GM12801 (cell line): ENCODE results near the gene PNPO.

Source experiments
- CTCF ChIP-seq: IDR thresholded peaks from one replicate; pipeline ENCODE4 v1.5.1; 2011; ENCODE audit warnings: control low read depth; ENCODE audit not compliant: insufficient read length; ENCODE audit errors: extremely low read depth

PNPO gene

GRCh38 chr17:47983492-47984223 lies 42.3 kb downstream of the PNPO start:
- no peak for TF ChIP-seq CTCF

GRCh38 chr17:47986520-47986919 lies 45.1 kb downstream of the PNPO start:
- TF ChIP-seq CTCF = no peak

DNA sequence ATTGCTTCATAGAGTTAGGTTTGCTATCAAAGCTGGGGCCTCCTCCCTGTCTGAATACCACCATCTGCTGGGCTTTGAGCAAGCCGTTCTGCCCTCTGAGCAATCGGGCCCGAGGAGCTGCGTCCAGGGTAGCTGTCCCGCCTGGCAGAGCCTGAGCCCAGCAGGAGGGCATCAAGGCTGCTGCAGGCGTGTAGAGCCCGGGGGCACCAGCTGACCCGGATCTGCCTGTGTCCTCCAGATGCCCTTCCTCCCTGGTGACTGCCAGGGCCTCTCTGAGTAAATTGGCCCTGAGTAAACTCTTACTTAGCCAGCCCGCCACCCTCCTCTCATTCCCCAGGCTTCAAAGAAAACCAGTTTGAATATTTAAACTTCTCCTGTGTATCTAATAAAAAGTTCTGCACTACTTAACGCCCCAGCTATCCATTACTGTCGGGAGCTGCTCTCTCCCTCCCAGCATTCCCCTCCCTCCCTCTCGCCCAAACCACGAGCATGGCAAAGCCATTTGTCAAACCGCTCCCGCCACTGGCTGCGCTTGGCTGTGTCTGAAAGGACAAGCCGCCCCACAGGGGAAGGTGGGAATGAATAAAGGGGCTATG lies 46.0 kb downstream of the PNPO start:
- no peak for TF ChIP-seq CTCF

GRCh38 chr17:47989159-47989558 lies 47.8 kb downstream of the PNPO start:
- TF ChIP-seq CTCF = no peak

- no peak for TF ChIP-seq CTCF
Measured at GRCh38 chr17:47989700-47990099, 48.3 kb downstream of the PNPO start.

DNA sequence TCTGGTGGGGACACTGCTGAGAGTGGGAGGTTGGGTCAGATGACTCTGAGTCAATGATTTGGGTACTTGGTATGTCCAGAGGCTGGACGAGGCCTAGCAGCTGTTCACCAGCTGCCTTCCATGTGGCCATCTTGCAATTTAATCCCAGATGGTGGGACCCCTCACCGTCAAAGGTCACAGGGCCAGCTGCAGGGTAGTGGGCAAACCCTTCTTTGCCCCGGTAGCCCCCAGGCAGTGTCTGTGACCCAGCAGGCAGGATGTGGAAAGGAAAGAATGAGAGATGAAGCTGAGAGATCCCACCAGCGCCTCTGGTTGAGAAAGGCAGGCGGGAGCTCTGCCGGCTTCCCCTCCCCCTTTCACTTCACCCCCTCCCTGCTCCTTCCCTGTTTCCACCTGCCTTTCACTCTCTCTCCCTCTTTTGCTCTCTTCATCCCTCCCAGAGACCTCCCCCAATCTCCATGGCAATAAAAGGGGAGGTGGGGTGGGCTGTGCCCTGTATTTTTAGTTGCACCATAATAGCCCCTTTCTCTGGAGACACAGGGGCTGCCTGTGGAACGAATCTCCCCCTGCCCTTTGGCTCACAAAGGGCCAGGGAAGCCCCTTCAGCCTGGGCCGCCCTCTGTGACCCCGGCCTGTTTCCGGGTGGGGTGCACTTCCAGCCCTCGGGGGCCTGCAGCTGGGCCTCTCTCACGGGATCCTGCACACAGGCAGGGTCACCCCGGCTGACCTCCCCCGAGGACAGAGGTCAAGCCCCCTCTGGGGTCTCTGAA lies 49.8 kb downstream of the PNPO start:
- no peak for TF ChIP-seq CTCF

GRCh38 chr17:47992216-47992615 lies 50.8 kb downstream of the PNPO start:
- no peak for TF ChIP-seq CTCF
